Right atrium auricular region (tissue), 2 donors: ENCODE measurements around the gene DYNC1I1. TPM values are rescaled to one million over a fixed set of nuclear protein-coding genes. Genes with fewer than 3 reads are reported as not detected.

Source experiments
- DNase-seq: peaks from one replicate; pipeline ENCODE4 v3.0.0-alpha.2; 2019; ENCODE audit warnings: low spot score
- H3K27ac ChIP-seq, 2 donors: fragments of 200-600 bp; sonication (generic); 1 replicate in 1 of 2; 2 replicates in 1 of 2; pipeline ENCODE4 v1.5.1; 2016 to 2019
- H3K27me3 ChIP-seq, 2 donors: fragments of 200-600 bp; sonication (generic); one replicate each; pipeline versions ENCODE4 v1.5.1 to v1.6.0; 2017 to 2019
- H3K36me3 ChIP-seq: fragments of 200-600 bp; sonication (generic); one replicate; pipeline ENCODE4 v1.5.1; 2016
- H3K4me1 ChIP-seq, 2 donors: fragments of 200-600 bp; sonication (generic); one replicate each; pipeline versions ENCODE4 v1.5.1 to v1.6.0; 2017 to 2019
- H3K4me3 ChIP-seq, 2 donors: fragments of 200-600 bp; sonication (generic); 1 replicate in 1 of 2; 2 replicates in 1 of 2; pipeline ENCODE4 v1.5.1; 2017 to 2019; ENCODE audit warnings: mild to moderate bottlenecking in 1 of 2, moderate library complexity in 1 of 2
- H3K9me3 ChIP-seq, 2 donors: fragments of 200-600 bp; sonication (generic); one replicate each; pipeline ENCODE4 v1.5.1; 2019
- CTCF ChIP-seq, 2 donors: fragments of 200-600 bp; sonication (generic); IDR thresholded peaks; one replicate each; pipeline ENCODE4 v1.5.1; 2019; ENCODE audit warnings: antibody characterized with exemption in 2 of 2
- total RNA-seq, 2 donors: library from RNA; depleted of rRNA; stranded (reverse); fragments of >200 nt; gene quantifications; one replicate each; pipeline ENCODE4 v1.1.0, GENCODE V29; 2016

DYNC1I1 gene
- total RNA-seq, 2 donors from 2014 or later: 14.1 to 41.3 TPM

- H3K9me3 ChIP-seq: no peaks in the 10 kb centered on the region
- TF ChIP-seq CTCF (IDR thresholded peaks at IDR 0.05): no peak
- no peak for DNase-seq
- no peaks in the 10 kb centered on the region for H3K27me3 ChIP-seq
- H3K4me1 ChIP-seq: no peaks in the 10 kb centered on the region
- no peak overlapping the region for H3K4me3 ChIP-seq
- H3K27ac ChIP-seq: no peak overlapping the region
- H3K36me3 ChIP-seq: no peaks in the 10 kb centered on the region
These were observed 283.4 kb downstream of the DYNC1I1 start for GRCh38 chr7:96055717-96056116.

- no peak for TF ChIP-seq CTCF (IDR thresholded peaks at IDR 0.05)
- Histone ChIP-seq H3K4me3 (no peak overlapping the region), H3K4me1 (no peaks in the 10 kb centered on the region), H3K36me3 (no peaks in the 10 kb centered on the region), H3K27ac (no peak overlapping the region), H3K27me3 (no peaks in the 10 kb centered on the region), H3K9me3 (no peaks in the 10 kb centered on the region)
- DNase-seq: no peak
These were observed 286.7 kb downstream of the DYNC1I1 start for GRCh38 chr7:96059075-96059474.

- no peak overlapping the region for H3K4me3 ChIP-seq
These were observed 288.7 kb downstream of the DYNC1I1 start for GRCh38 chr7:96061009-96061408.

GRCh38 chr7:96061844-96062243 lies 289.5 kb downstream of the DYNC1I1 start:
- no peaks in the 10 kb centered on the region for H3K9me3 ChIP-seq
- no peak overlapping the region for H3K4me3 ChIP-seq

More at GRCh38 chr7:96061009-96061408, 288.7 kb downstream of the DYNC1I1 start:
- Histone ChIP-seq H3K36me3 (no peaks in the 10 kb centered on the region), H3K27me3 (no peaks in the 10 kb centered on the region), H3K9me3 (no peaks in the 10 kb centered on the region), H3K4me1 (no peaks in the 10 kb centered on the region), H3K27ac (no peak overlapping the region)
- TF ChIP-seq CTCF (IDR thresholded peaks at IDR 0.05): no peak
- DNase-seq: no peak

GRCh38 chr7:96067321-96067720 lies 295.0 kb downstream of the DYNC1I1 start:
- Histone ChIP-seq H3K36me3 (no peaks in the 10 kb centered on the region), H3K27me3 (no peaks in the 10 kb centered on the region), H3K4me3 (no peak overlapping the region), H3K27ac (no peak overlapping the region), H3K9me3 (no peaks in the 10 kb centered on the region), H3K4me1 (no peaks in the 10 kb centered on the region)
- DNase-seq: no peak
- TF ChIP-seq CTCF (IDR thresholded peaks at IDR 0.05): no peak

More at GRCh38 chr7:96061844-96062243, 289.5 kb downstream of the DYNC1I1 start:
- Histone ChIP-seq H3K36me3 (no peaks in the 10 kb centered on the region), H3K4me1 (no peaks in the 10 kb centered on the region), H3K27ac (no peak overlapping the region), H3K27me3 (no peaks in the 10 kb centered on the region)
- TF ChIP-seq CTCF (IDR thresholded peaks at IDR 0.05): no peak
- no peak for DNase-seq

GRCh38 chr7:96069401-96069800 lies 297.0 kb downstream of the DYNC1I1 start:
- no peak for DNase-seq
- H3K4me3 ChIP-seq: no peak overlapping the region
- TF ChIP-seq CTCF (IDR thresholded peaks at IDR 0.05): no peak
- no peaks in the 10 kb centered on the region for H3K27me3 ChIP-seq
- H3K36me3 ChIP-seq: no peaks in the 10 kb centered on the region
- H3K4me1 ChIP-seq: no peaks in the 10 kb centered on the region
- no peaks in the 10 kb centered on the region for H3K9me3 ChIP-seq
- no peak overlapping the region for H3K27ac ChIP-seq
